Psoas muscle (tissue), 8 donors: ENCODE data around the gene KLF1. TPM values are rescaled to one million over a fixed set of nuclear protein-coding genes. Genes with fewer than 3 reads are reported as not detected.

Experiments
- ATAC-seq, 4 donors: fragments of 200-7000 bp; cut with Tn5 transposase; one replicate each; pipeline ENCODE4 v1.9.1; 2020; ENCODE audit warnings: moderate library complexity in 3 of 4, mild to moderate bottlenecking in 2 of 4
- DNase-seq, 2 donors: peaks; one replicate each; pipeline ENCODE4 v3.0.0-alpha.2; 2020
- H3K27ac ChIP-seq: fragments of 200-600 bp; one replicate; pipeline ENCODE4 v1.8.0; 2022
- H3K27me3 ChIP-seq, 3 donors: fragments of 200-600 bp in 1 of 3; one replicate each; pipeline versions ENCODE4 v1.6.1 to v1.8.0; 2013 to 2022; ENCODE audit warnings: low read length in 2 of 3, mild to moderate bottlenecking in 2 of 3, moderate library complexity in 1 of 3; ENCODE audit not compliant: insufficient read depth in 3 of 3
- H3K36me3 ChIP-seq, 2 donors: fragments of 200-600 bp in 1 of 2; one replicate each; pipeline versions ENCODE4 v1.6.1 to v1.8.0; 2013 to 2022; ENCODE audit warnings: low read depth in 1 of 2, mild to moderate bottlenecking in 1 of 2, moderate library complexity in 1 of 2; ENCODE audit not compliant: insufficient read depth in 1 of 2
- H3K4me1 ChIP-seq: fragments of 200-600 bp; one replicate; pipeline ENCODE4 v1.8.0; 2022
- H3K4me3 ChIP-seq: fragments of 200-600 bp; one replicate; pipeline ENCODE4 v1.8.0; 2022; ENCODE audit warnings: mild to moderate bottlenecking
- H3K9me3 ChIP-seq: fragments of 200-600 bp; one replicate; pipeline ENCODE4 v1.8.0; 2022
- WGBS, 3 donors: extraction: QIAGEN DNeasy Blood & Tissue Kit; methylation state at CpG; one replicate each; pipeline versions ENCODE4 v1.1.6 to v1.1.7; 2013; 5-methylcytosine and 5-hydroxymethylcytosine counted together
- intact Hi-C, 2 donors: fragments of 100-400 bp; cut with DNase I; formaldehyde crosslinking; loops; one replicate each; pipeline versions ENCODE4 v1.11.0 to v1.14.2; 2022
- polyA plus RNA-seq, 3 donors: library from polyadenylated mRNA; stranded (reverse); fragments of 200-250 nt; gene quantifications; one replicate each; pipeline ENCODE4 v1.2.3, GENCODE V29; 2013
- total RNA-seq, 4 donors: library from RNA; stranded (reverse); fragmentation: NEBNext Ultra II Directional in 2 of 4; extraction: Animal tissue kit (Norgen Biotek cat#: 25700) in 2 of 4; gene quantifications; one replicate each; pipeline versions ENCODE4 v1.2.1 to v1.2.4, GENCODE V29; 2021 to 2023
- TF ChIP-seq, protein P1 (sequence below): fragments of 200-600 bp; IDR thresholded peaks from one replicate; pipeline ENCODE4 v1.8.0; 2022; ENCODE audit warnings: antibody characterized with exemption
- donor health status: healthy with polysubstance abuse.
- donor health status: DM: no; HTN: no; CAD: no; lungs with moderate emphysema.
- donor health status: Bipolar disorder and iron deficiency.
- donor health status: healthy.
- donor health status: DM: yes; HTN: yes; CAD: no.
- donor health status: DM: no; HTN: no; CAD: no.
- donor health status: DM: no; HTN: no; CAD: no.
- donor health status: DM: yes; HTN: yes; CAD: no.

KLF1 gene
- total and polyA plus RNA-seq, 7 donors: 0.18 to 0.37 (median 0.34) TPM; not detected in 4

DNA sequence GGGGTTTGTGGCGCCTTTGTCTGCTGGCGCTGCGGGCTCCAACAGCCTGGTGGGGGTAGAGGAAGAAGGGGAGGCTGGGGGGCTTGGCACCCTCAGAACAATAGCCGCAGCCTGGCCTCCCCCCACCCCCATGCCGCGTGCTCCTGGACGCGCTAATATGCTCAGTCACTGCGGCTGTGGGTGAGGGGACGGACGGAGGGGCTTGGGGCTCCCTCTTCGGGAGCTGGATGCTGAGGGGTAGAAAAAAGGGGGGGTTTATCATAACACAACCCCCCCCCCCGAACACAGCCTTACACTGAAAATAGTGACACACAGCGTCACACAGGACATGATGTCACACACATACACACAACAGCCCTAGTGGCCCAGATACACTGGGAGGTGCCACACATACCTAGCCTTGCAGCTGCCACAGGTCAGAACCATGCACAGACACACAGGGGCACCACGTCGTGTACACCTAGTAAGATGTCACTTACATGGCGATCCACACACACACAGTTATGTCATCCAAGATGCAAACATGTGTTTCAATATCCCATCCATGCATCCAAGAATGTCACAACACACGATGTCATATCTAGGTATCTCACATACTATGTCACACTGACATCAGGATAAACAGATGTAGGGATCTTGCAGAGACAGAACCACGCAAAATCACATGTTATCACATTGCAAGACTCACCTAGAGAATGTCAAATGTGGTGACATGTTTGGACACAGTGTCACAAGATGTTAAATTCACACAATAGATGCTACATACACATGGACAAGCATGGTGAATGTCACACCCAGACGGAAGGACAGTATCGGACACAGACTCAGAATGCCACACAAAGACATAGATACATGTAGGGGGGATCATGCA is 47.9 kb downstream of the KLF1 start:
- H3K9me3 ChIP-seq: no peaks in the 10 kb centered on the region
- peak overlapping the region; percentile 47 for H3K4me3 ChIP-seq
- no peaks in the 10 kb centered on the region for H3K36me3 ChIP-seq
- ATAC-seq: no peak
- peaks cover 6% of the 10 kb centered on the region for H3K4me1 ChIP-seq
- TF ChIP-seq, protein P1, sequence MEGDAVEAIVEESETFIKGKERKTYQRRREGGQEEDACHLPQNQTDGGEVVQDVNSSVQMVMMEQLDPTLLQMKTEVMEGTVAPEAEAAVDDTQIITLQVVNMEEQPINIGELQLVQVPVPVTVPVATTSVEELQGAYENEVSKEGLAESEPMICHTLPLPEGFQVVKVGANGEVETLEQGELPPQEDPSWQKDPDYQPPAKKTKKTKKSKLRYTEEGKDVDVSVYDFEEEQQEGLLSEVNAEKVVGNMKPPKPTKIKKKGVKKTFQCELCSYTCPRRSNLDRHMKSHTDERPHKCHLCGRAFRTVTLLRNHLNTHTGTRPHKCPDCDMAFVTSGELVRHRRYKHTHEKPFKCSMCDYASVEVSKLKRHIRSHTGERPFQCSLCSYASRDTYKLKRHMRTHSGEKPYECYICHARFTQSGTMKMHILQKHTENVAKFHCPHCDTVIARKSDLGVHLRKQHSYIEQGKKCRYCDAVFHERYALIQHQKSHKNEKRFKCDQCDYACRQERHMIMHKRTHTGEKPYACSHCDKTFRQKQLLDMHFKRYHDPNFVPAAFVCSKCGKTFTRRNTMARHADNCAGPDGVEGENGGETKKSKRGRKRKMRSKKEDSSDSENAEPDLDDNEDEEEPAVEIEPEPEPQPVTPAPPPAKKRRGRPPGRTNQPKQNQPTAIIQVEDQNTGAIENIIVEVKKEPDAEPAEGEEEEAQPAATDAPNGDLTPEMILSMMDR: no peak
- WGBS, 3 donors: 15 to 22% (median 21%) methylated on average over 17 to 21 of the region's 21 CpGs
- peaks cover 0 to 96% (median 48%) of the 10 kb centered on the region in 3 donors for H3K27me3 ChIP-seq
- peak in 1 of 2 donors; percentile 35 for DNase-seq
- H3K27ac ChIP-seq: no peak overlapping the region
- intact Hi-C loops: no loop called here

DNA sequence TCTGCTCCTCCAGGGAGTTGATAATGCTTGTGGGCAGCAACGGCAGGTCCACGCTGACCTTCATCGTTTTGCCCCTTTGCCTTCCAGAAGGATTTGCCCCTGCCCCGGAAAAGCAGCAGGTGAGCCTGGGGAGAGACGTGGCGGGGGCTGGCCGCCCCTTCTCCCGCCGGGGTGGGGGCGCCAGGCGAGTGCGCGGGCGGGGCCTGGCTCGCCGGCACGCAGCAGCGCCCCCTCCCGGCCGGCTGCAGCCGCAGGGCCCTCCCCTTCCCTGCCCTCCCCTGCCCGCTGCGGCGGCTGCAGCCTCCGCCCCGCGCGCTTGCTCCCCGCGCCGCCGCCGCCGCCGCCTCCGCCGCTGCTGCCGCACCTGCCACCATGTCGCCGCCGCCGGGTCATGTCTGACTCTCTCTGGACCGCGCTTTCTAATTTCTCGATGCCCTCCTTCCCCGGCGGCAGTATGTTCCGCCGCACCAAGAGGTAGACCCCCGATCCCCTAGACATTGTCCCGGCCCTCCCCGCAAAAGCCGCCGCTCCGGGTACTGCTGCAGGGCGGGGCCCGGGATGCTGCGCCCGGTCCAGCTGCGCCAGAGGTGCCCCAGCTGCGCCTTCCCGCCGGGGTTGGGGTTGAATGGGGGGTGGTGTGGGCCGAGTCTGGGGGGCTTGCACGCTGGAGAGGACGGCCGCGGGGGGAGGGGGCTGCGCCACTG is 48.7 kb downstream of the KLF1 start, which contains the start of gene MAST1:
Gene MAST1, plus strand, starts transcription at position 334 of the 704 bp plus-strand sequence. Its CDS starts 58 bp downstream, at position 392.
- Histone ChIP-seq H3K27me3 (peaks cover 0 to 95% (median 53%) of the 10 kb centered on the region in 3 donors), H3K9me3 (no peaks in the 10 kb centered on the region), H3K4me3 (peak within 1 kb of the TSS; percentile 47), H3K4me1 (peaks cover 6% of the 10 kb centered on the region), H3K27ac (no peak within 1 kb of the TSS), H3K36me3 (no peaks in the 10 kb centered on the region)
- DNase-seq: peak; percentile 24 to 51
- 1% methylated on average over 45 to 69 of the region's 69 CpGs for WGBS, 3 donors
- intact Hi-C loops: no loop called here
- peak in 3 of 4 donors; percentile 48 to 56 (median 49) for ATAC-seq
- TF ChIP-seq, protein P1: peak; percentile 48

DNA sequence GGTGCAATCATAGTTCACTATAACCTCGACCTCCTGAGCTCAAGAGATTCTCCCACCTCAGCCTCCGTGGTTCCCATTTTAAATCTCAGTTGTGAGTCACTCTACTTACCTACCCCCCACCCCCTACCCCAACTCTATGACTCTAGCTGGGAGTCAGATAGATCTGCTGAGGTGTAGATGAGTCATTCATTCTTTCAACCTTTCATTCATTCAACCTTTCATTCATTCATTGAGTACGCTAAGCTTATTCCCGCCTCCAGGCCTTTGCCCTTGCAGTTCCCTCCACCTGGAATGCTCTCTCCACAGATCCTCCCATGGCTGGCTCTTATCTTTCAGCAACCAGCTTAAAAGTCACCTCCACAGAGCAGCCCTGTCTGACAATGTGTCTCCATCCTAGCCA is 49.8 kb downstream of the KLF1 start:
- Histone ChIP-seq H3K36me3 (no peaks in the 10 kb centered on the region), H3K9me3 (no peaks in the 10 kb centered on the region), H3K4me1 (peaks cover 6% of the 10 kb centered on the region), H3K27ac (no peak overlapping the region), H3K4me3 (no peak overlapping the region), H3K27me3 (peaks cover 0 to 95% (median 54%) of the 10 kb centered on the region in 3 donors)
- TF ChIP-seq, protein P1: no peak
- DNase-seq: peak in 1 of 2 donors; percentile 7
- no peak for ATAC-seq
- intact Hi-C loops: no loop called here
- 75 to 83% (median 75%) methylated on average over 4 of the region's 4 CpGs for WGBS, 3 donors

DNA sequence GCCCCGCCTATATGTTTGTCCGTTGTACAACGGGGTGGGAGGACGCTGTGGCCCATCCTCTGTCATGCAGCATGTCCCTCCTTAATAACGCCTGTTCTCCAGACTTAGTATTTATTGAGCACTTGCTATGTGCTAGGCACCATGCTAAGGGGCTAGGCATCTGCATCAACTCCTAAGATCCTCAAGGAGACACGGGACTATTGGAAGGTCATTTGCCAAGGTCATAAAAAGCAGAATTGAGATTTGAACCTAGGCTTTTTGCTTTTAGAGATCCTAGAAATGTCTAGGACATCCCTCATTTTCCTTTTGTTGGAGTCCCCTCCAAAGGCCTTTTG is 50.5 kb downstream of the KLF1 start:
- intact Hi-C loops: no loop called here
- no peak overlapping the region for H3K4me3 ChIP-seq
- TF ChIP-seq, protein P1: no peak
- 3 to 6% (median 4%) methylated on average over 6 of the region's 6 CpGs for WGBS, 3 donors
- no peaks in the 10 kb centered on the region for H3K9me3 ChIP-seq
- H3K4me1 ChIP-seq: peaks cover 6% of the 10 kb centered on the region
- H3K27ac ChIP-seq: no peak overlapping the region
- DNase-seq: no peak
- H3K27me3 ChIP-seq: peaks cover 0 to 95% (median 59%) of the 10 kb centered on the region in 3 donors
- H3K36me3 ChIP-seq: no peaks in the 10 kb centered on the region
- ATAC-seq: no peak
